HG03571 (cell line): ENCODE results near the gene IBSP.

Source experiments
- ATAC-seq: cut with Tn5 transposase; IDR thresholded peaks from one replicate; pipeline ENCODE4 v1.9.1; 2021; ENCODE audit not compliant: unreplicated experiment

The IBSP gene

DNA sequence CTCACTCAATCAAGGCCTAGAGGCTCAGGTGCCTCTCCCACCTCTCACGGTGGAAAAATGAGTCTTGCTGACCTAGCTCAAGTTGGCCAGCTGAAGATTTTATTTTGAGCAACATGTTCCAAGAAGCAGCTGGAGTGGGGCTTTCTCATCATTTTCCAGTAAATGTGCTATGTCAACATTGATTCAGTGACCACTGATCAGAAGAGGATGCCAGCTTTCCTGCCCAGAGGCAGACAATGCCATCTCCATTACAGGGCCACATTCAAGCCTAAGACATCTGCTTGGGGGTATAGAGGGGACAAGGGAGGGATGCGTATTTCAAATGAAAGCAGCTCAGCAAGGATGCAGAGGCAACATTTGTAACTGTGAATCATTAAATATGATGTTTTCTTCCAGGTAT lies 36.4 kb downstream of the IBSP start:
- no peak for ATAC-seq

DNA sequence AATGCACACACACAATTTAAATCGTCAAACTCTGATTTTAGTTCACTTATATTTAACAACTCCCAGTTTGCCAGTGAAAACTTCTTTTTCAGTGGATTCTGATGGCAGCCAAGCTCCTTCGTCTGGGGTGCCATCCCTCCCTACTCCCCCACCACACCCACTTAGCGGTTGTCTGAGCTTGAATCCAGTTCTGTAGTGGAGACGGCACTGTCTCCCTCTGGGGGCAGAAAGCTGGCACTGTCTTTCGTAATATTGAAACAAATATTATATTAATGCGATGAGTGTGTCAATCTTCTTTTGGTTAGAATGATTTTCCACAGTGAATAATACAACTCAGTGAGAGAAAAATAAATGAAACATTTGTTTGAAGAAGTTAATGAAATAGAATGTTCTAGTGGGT lies 38.9 kb downstream of the IBSP start:
- no peak for ATAC-seq

DNA sequence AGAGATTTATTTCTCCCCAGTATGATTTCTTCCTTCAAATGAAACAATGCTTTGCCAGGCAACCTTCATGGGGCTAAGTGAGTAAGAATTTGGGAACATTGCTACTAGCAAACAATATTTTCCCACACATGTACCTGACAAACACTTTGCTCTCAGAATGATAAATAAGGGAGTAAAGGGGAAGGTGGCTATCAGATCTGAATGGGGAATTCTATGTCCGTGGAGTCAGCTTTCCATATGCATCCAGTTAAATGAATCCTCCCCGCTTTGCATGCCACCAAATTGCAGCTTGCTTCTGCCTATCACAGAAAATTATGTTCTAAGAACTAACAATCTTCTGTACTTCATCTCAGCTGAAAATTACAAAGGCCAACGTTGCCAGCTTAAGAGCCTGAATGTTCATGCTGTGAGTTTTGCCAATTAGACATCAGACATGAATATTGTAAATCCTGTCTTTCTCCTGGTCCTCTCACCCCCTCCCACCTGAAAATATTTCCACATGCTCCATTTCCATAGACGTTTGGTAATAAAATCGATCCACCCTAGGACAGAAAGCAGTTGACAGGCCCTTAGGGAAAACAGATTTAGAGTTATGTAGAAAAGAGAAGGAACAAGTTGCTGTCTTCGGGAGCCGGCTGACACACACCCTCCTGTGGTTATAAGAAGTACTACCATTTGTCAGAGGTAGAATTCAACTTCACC lies 39.7 kb downstream of the IBSP start:
- ATAC-seq, result no peak

DNA sequence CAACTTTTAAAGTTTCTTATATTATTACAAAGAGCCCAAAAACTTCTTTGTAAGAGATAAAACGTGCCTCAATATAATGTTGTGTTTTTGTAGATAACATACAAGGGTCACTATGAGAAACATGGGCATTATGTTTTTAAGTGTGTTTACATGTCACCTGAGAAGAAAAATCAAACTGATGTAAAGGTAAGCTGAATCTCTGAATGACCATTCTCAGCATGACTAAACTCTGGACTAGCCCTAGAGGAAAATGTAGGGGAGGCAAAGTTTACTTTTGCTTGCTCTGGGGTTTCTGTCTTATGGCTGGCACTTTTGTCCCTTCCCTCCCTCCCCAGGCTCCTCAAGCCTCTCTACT lies 40.2 kb downstream of the IBSP start:
- no peak for ATAC-seq

DNA sequence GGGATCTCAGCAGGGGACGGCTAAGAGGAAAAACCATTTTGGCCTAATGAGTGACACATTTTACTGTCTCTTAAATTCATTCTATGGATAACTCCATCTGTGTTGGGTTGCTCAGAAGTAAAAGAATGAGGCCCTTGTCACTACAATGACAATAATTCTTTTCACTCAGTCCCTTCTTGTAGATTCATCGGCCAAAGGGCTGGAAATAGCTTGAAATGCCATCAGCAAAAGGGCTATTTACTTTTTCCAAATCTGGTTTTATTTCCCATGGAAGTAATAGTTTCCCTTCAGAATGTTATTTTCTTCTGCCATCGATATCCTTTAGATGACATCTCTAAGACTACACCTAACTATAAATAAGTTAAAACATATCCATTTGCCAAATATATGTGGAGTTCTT lies 40.8 kb downstream of the IBSP start:
- ATAC-seq, result no peak

DNA sequence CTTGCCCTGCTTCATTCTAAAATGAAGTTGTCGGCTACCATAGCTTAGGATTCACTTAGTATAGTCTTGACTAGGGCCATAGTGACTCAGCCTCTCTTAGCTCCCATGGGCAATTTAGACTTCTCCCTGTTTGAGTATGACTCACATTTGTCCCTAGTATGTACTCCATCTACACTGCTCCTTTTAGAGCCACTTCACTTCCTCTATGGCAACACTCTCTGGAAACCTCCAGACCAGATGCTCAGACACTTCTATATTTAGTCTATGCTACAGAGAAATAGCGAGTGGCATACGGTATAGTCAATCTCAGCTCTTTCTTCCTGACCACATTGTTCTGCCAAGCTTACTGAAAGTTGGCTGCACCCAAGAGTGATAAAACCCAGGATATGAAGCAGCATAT lies 44.6 kb downstream of the IBSP start:
- ATAC-seq, result no peak

DNA sequence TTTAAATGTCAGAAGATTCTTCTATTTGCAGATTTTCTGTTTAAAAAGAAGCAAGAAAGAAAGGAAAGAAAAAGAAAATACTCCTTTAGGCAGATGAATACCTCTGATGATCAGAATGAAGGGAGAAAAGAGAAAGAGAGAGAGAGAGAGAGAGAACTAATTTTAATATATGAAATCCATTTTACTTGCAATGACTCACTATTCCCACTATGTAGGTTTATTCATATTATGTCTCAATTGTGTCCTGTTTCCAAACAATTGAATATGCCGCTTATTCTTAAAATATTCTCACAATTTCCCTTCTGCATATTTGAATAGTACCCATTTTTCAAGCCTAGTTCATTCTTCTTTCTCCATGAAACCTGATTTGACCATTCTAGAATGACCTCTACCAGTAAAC lies 45.1 kb downstream of the IBSP start:
- no peak for ATAC-seq

DNA sequence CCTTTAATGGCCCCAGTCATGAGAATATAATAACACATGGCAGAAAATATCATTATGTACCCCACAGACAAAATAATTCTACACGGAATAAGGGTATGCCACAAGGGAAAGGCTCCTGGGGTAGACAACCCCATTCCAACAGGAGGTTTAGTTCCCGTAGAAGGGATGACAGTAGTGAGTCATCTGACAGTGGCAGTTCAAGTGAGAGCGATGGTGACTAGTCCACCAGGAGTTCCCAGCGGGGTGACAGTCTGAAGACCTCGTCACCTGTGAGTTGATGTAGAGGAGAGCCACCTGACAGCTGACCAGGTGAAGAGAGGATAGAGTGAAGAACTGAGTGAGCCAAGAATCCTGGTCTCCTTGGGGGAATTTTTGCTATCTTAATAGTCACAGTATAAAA lies 46.9 kb downstream of the IBSP start:
- ATAC-seq, result no peak

DNA sequence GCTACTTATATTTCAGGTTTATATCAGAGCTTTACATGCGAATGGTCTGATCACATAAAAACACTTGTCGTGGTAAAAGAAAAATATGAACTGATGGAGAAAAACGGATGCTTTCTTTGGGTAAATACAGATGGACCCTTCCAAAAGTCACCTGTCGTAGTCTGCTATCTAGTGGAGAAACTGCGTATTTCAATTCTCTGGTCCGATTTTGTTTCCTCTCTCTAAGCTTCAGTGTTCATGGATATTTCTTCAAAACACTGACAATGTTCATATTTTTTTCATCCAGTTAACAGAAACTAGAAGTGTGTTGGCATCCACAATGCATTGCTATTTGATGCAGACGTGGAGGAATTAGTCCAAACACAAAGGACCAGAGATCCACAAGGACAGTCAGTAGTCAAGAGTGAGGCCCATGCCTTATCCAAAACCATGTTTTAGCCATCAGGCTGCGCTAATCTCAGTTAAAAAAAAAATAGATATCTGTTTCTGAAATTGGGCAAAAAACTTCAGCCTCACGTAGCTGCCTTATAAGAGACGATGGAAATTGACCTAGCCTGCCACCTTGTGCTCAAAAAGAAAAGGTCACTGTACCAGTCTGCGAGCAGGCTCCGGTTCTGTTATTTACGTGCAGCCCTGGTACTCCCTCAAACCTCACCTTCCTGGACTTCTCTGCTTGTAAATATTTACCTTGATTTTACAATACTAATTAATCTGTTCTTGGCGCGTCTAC lies 49.4 kb downstream of the IBSP start:
- peak; percentile 69 for ATAC-seq

DNA sequence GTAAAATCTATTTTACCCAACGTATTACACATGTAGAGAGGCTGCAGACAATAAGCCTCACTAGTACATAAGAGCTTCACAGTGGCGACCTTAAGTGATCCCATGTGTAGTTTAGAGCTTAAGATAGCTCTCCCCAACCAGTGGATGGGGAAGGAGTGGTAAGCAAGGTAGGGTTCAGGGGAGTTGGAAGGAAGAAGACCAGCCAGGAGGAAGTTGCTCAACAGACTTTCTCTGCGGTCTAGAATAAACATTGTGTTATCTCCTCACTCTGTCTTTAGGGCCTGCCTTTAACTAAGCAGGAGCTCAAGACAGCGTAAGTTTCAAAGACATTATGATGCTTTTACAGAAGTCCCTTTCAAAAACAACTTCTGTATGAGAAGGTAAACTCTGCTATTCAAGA lies 50.3 kb downstream of the IBSP start:
- no peak for ATAC-seq

DNA sequence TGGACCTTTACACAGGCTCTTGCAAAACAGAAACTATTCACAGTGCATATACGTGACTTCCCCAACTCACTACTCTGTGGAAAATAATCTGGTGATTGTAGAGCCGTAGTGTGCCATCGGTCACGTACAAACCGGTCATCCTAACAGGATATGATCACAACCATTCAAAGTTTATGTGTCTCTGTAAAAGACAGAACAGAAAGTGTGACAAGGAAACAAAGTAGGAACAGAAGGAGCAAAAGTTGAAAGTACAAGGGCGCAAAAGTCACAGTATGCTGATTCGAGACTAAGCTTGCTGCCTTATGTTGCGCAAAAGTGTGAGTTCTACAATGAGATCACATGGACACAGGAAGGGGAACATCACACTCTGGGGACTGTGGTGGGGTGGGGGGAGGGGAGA lies 52.0 kb downstream of the IBSP start:
- ATAC-seq, result no peak

DNA sequence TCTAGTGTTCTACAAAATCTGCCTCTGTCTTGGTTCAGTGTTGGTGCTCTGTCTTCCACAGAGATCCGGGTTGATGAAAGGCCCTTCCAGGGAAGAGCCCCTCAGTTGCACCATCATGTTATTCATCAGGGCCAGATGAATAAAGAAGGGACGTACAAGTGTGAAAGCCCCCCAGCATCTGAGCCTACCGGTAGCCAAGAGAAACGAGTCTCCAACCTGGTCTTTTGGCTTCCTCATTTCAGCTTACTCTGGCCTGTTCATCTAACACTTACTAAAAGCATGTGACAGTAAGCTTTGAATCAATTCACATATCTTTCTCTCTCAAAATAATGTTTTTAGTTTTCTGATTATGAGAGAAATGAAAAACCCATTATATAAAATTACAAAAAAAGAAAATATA lies 52.6 kb downstream of the IBSP start:
- ATAC-seq, result no peak

DNA sequence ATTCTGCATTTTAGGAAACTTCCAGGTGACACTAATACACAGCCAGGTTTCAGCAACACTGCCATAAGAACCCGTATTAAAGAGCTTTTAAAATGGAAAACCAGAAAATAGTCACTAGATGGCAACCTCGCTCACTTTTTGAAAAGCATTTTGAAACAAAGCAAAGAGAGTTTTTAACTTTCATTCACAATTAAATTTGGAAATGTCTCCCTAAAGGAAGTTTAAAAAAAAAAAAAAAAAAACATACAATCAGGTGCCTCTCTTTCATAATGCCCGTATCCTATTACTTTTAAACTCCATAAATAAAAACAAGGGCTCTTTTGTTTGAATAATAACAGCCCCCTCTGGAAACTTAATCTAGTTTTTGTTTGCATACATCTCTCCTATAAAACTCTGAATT lies 53.8 kb downstream of the IBSP start:
- no peak for ATAC-seq

DNA sequence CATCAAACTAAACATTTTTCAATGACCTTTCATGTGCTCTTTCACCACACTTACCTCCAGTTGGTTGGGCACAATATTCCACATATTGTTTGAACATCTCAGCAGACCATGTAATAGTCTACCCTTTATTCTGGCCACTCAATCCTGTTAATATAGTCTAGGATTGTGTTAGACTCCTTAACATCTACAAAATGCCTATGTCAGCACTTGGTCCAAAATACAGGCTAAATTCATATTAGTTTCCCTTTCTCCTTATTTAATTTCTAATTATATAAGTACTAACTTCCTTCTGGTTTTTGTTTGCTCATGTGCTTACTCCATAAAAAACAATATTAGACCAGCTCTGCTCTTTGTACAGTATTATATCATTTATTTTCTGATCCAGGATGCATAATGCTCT lies 54.5 kb downstream of the IBSP start:
- ATAC-seq, result no peak

DNA sequence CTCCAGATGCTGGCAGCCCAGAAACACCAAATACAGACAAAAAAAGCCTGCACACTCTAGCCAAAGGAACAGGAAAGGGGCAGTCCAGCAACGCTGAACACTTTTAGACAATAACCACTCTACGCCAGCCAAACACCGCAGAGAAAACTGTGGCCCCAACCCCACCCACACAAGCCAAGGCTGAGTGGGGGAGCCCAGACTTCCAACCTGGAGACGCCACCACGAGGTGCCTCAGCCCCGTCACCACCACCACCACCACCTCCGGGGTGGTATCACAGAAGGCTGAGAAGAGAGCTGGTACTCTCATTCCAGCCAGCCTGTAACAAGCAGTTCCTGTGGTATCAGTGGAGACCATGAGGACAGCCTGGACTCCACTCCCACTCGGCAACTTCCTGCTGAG lies 56.2 kb downstream of the IBSP start:
- ATAC-seq, result no peak

DNA sequence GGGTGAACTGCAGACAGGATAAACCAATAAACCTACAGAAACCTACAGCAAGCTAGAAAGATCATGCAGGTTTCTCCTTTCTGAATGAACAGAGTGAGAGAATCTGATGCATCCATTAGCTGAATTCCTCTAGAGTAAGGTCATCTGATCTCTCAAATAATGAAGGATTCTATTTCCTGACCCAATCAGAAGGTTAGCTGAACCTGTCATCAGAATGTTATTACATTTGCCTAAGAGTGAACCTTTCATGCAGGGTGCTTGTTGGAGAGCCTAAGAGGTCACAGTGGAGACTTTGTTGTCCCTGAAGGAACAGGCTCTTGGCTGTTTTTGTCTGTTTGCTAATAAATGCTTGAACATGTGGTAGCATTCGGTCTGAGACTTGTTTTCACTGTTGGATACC lies 57.5 kb downstream of the IBSP start:
- no peak for ATAC-seq

DNA sequence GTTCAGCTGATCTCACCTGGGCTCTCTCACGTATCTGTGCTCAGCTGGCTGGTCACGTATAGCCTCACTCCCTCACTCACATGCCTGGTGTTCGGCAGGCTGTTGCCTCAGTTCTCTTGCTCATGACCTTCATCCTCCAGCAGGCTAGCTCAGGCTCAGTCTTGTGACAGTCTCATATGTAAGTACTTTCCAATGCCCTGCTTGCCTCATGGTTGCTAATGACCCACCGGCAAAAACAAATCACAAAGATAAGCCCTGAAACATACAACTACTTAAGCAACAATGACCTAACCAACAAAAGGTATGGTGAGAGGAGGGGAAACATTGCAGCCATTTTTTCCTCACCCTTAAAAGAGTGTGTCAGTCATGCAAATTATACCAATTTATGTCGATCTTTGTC lies 58.4 kb downstream of the IBSP start:
- ATAC-seq, result no peak
